A549 treated with AZD9567 at 1 μM for 4 hours (cell line): ENCODE data around the gene OR10G2. TPM values are rescaled to one million over a fixed set of nuclear protein-coding genes. Genes with fewer than 3 reads are reported as not detected.

Experiments
- total RNA-seq: library from RNA; stranded (reverse); fragments of 200-300 nt; extraction: Qiagen RNA extraction; gene quantifications from 5 replicates; pipeline ENCODE4 v1.2.3, GENCODE V29; 2022; ENCODE audit not compliant: insufficient read depth

The OR10G2 gene, protein sequence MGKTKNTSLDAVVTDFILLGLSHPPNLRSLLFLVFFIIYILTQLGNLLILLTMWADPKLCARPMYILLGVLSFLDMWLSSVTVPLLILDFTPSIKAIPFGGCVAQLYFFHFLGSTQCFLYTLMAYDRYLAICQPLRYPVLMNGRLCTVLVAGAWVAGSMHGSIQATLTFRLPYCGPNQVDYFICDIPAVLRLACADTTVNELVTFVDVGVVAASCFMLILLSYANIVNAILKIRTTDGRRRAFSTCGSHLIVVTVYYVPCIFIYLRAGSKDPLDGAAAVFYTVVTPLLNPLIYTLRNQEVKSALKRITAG
- not detected in 5 replicates for total RNA-seq

DNA sequence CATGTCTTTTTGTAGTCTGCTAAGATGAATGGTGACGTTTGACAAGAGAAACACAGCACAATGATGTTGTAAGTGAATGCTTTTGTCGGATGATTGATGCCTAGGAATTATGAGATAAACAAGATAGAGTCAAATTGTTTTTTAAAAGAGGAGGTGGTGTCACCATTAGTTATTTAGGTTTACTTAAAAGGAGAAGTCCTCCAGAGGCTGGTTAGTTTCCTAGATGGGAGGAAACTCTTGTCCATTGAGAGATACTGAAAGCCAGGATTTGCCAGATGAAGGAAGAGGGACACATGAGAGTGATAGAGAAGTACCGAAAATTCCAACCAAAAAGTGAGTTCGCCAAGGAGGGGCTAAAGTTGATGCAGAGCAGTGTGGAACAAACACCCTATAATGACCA is at the start of gene OR10G2:
Gene OR10G2, minus strand, starts transcription at position 101 of the 400 bp plus-strand sequence. Its CDS starts 98 bp downstream, at position 3.

DNA sequence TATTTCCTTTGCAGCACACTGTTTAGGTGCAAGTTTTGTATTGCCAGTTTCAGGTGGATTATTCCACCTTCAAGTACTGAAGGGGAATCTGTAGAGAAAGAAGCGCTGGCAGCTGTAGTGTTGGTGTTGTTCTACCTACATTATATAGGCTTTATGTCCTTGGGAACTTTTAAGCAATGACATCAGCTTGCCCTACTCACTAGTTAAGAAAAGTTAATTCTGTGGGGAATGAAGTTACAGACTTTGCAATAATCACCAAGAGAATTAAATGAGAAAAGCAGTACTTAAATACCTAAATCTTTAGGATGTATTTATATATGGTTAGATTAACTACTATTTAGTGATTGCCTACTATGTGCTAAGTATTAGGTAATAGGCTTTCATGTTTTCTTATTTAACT is 39.0 kb upstream of the OR10G2 start, which contains the start of gene OR4E1:
Gene OR4E1, minus strand, starts transcription at position 101 of the 400 bp plus-strand sequence. CDS start 2,883 bp downstream, outside the sequence.

DNA sequence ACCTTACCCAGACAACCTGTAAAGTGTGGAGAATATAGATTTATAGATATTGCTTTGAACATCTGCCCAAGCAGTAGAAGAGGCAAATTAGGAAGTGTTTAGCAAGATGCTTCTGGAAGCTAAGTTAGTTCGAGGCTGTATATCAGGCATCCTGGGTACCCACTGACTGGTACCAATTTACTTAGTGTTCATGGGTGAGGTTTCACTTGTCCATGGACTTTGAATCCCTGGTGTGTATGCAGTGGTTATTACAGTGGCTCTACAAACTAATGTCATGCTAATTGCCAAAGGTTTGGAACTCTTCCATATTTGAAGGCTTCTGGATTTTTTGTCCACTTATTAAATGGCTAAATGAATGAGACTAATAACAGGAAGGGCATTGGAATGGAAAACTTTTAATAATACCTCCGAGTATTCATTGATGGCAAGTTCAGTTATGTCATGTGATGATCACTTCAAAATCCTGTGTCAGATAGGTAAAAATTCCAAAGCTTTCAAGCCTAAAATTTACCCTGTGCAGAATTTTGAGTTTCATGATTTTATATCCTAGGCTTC is 18.7 kb upstream of the OR10G2 start, which contains the start of gene OR4E2:
Gene OR4E2, plus strand, starts transcription at position 505 of the 555 bp plus-strand sequence. CDS start 11,248 bp downstream, outside the sequence.

Other genes with a start within 250 kb of the OR10G2 start
- 36.5 to 48.2 TPM (median 37.8 TPM) in 5 replicates for gene CHD8, start 178.8 kb downstream of the OR10G2 start, total RNA-seq
- gene RAB2B, start 158.0 kb downstream of the OR10G2 start, total RNA-seq: 11.6 to 39.2 TPM (median 13.5 TPM) in 5 replicates
- gene TOX4, start 157.7 kb downstream of the OR10G2 start, total RNA-seq: 66.0 to 81.5 TPM (median 67.5 TPM) in 5 replicates
- 42.2 to 52.0 TPM (median 49.6 TPM) in 5 replicates for gene METTL3, start 123.6 kb downstream of the OR10G2 start, total RNA-seq
- gene SALL2, start 108.6 kb downstream of the OR10G2 start, total RNA-seq: 0.49 to 1.4 TPM (median 0.66 TPM) in 5 replicates
- gene OR10G3, start 54.9 kb downstream of the OR10G2 start, total RNA-seq: not detected in 5 replicates
- not detected in 5 replicates for gene OR4E2, start 18.9 kb upstream of the OR10G2 start, total RNA-seq
- not detected in 5 replicates for gene OR4E1, start 38.9 kb upstream of the OR10G2 start, total RNA-seq